Body of pancreas (tissue), 4 donors: ENCODE results near the gene DAB1.

ENCODE experiments used
- CTCF ChIP-seq, 7 experiments: fragments of 450-650 bp in 4 of 7; fragments of 200-600 bp in 3 of 7; sonication (generic) in 3 of 7; IDR thresholded peaks; one replicate each; pipeline ENCODE4 v1.5.1; 2016 to 2019; ENCODE audit warnings: antibody characterized with exemption in 7 of 7
- POLR2A ChIP-seq, 3 donors: fragments of 450-650 bp; IDR thresholded peaks; one replicate each; pipeline ENCODE4 v1.6.1; 2016; ENCODE audit warnings: antibody characterized with exemption in 3 of 3, mild to moderate bottlenecking in 2 of 3

- TF ChIP-seq CTCF (IDR thresholded peaks at IDR 0.05) (no peak), POLR2A (IDR thresholded peaks at IDR 0.05) (no peak)
Measured at GRCh38 chr1:56967355-56967754, 456.5 kb downstream of the DAB1 start.
